T-helper 9 cell (primary cell): ENCODE measurements around the gene ADAM12.
"Not testable (repeated sequence)": the region's sequence is repeated elsewhere in the genome, so short reads cannot be mapped to it uniquely, and the experiment has no call there.

Experiments used
- DNase-seq: peaks from one replicate; pipeline ENCODE4 v3.0.0-alpha.2; 2020

The ADAM12 gene

GRCh38 chr10:126259760-126260479 lies 128.4 kb downstream of the ADAM12 start:
- no peak for DNase-seq

DNA sequence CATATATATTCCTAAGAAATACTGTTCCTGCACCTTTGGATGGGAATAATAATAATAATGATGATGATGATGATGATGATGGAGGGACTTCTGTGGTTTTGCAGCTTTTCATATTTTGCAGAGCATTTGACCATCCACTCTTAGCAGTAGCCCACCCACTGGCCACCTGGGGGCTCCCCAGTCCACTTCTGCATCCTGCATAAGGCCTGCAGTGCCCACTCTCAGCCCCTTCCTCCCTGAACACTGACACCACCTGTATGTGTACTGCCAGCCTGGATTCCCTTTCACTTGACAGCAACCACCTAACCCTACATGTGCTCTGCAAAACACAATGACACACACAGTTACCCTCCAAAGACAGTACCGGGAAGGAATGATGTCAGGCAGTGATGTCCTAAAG lies 131.4 kb downstream of the ADAM12 start:
- no peak for DNase-seq

DNA sequence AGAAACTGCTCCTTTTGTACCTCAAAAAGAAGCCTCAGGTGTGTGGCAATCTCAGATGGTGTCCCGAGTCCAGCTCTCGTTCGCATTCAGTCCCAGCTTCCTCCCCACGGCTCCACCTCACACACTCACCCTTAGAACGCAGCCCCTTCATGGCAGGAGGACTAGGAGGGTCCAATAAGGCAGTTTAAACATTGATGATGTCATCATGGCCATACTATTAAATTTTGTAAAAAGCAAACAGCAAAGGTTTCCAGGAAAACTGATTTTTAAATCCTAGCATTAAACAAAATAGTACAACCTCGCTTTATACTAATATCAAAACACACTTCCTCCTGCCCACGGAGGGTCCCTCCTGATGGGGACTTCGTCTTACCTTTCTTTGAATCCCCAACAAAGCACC lies 133.0 kb downstream of the ADAM12 start:
- DNase-seq, result no peak

GRCh38 chr10:126253611-126253998 lies 134.7 kb downstream of the ADAM12 start:
- no peak for DNase-seq

GRCh38 chr10:126252884-126253610 lies 135.2 kb downstream of the ADAM12 start:
- DNase-seq, result no peak

- DNase-seq, result no peak
Measured at GRCh38 chr10:126251778-126252407, 136.4 kb downstream of the ADAM12 start.

GRCh38 chr10:126250527-126251310 lies 137.6 kb downstream of the ADAM12 start:
- DNase-seq, result no peak

DNA sequence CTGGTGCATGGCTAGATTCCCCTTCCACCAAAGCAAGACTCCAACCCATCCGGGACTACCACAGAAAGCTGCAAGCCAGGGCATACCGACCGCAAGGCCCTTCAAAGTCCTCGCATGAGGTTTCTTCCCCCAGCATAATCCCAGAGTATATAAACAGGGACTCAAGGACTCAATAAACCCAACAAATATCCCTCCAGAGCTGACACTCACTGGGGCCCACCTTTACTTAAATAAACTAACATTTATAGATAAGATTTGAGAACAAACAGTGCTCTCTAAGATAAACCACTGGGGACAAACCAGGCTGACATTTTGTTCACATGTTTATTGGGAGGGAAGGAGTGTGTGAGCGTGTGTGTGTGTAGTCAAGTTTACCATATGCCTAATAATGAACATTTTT lies 138.2 kb downstream of the ADAM12 start:
- DNase-seq, result no peak

GRCh38 chr10:126247446-126247975 lies 140.8 kb downstream of the ADAM12 start:
- no peak for DNase-seq

DNA sequence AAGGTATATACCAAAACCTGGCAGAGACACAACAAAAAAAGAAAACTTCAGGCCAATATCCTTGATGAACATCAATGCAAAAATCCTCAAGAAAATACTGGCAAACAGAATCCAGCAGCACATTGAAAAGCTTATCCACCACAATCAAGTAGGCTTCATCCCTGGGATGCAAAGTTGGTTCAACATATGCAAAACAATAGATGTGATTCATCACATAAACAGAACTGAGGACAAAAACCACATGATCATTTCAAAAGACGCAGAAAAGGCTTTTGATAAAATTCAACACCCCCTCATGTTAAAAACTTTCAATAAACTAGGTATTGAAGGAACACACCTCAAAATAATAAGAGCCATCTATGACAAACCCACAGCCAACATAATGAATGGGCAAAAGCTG lies 141.9 kb downstream of the ADAM12 start:
- DNase-seq, result not testable (repeated sequence)

DNA sequence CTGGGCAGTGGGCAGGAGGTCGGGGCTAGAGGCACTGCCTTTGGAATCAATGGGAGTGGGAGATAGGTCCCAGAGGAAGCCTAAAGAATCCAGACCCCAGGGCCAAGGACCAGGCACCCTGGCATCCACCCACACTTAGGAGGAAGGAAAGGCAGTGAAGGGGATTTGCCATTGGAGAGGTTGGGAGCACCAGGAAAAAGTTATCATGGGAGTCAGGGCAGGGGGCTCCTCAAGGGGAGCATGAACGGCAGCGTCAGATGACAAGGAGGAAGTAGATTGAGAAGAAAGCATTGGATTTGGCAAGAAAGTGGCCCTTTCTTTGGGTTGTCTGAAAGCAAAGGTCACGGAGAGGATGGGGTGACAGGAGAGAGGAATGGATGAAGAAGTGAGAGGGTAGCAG lies 142.8 kb downstream of the ADAM12 start:
- DNase-seq, result no peak

GRCh38 chr10:126243971-126244370 lies 144.3 kb downstream of the ADAM12 start:
- no peak for DNase-seq

DNA sequence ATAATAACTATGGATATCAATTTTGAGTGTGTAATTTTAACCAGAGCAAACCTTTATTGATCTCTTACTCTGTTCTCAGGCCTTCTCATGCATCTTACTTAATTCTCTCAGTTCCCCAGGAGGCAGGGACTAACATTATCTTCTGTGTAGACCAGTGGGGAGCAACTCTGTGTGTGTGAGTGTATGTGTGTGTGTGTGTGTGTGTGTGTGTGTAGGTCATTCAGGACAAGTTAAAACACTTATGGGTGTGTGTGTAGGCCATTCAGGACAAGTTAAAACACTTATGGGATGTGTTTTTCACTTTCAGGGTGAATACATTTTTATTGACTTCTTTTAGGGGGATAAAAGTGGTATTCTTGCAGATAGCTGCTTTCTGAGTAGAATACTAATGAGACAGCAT lies 145.0 kb downstream of the ADAM12 start:
- no peak for DNase-seq

- DNase-seq, result no peak
Measured at GRCh38 chr10:126242397-126243260, 145.6 kb downstream of the ADAM12 start.

GRCh38 chr10:126240483-126240882 lies 147.8 kb downstream of the ADAM12 start:
- DNase-seq, result no peak

- DNase-seq, result no peak
Measured at GRCh38 chr10:126239844-126240243, 148.4 kb downstream of the ADAM12 start.

DNA sequence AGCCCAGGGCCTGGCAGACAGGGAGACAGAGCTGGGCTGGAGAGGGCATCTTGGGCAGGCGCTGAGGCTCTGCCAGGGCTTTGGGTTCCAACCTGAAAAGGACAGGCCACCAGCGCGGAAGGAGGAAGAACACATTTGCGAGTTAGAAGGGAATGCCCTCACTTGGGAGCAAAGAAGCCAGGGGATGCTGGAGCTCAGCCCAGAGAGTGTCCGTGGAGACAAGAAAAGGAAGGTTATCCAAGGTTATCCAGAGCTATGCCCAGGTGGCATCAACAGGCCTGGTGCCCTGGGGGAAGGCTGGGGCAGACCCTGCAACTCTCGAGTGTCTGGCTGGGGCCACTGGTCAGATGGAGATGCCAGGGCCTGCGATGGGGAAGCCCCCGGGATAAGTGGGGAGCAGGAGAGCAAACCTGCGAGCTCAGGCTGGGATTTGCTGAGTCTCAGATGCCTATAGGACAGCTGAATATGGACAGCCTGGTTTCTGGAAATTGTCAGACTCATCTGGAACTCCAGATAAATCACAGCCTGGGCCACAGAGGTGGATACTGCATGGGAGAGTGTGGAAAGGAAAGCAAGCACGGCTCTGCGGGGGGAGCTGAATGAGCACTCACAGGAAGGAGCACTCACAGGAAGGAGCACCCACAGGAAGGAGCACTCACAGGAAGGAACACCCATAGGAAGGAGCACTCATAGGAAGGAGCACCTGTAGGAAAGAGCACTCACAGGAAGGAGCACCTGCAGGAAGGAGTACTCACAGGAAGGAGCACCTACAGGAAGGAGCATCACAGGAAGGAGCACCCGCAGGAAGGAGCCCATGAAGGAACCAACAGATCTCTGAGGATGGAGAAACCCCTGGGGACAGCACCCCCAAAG lies 152.1 kb downstream of the ADAM12 start:
- DNase-seq, result no peak

GRCh38 chr10:126235091-126235978 lies 152.9 kb downstream of the ADAM12 start:
- no peak for DNase-seq

DNA sequence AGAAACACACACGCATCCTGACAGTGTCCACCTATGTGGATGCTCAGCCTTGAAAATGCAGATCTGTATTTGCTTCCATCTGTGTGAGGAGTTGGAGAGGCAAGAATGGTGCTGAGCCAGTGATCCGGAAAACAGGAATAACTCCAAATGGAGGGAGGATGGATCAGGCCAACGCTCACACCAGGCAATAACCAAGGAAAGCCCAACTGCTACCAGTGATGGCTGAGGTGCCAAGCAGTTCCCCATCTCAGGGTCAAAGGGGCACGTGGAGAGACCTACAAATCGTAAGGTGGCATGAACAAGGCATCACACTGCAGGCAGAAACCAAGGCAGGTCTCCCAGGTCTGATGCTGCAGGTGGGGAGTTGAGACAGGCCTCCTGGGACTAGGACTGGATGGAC lies 153.6 kb downstream of the ADAM12 start:
- no peak for DNase-seq
